Activated CD4-positive, alpha-beta memory T cell treated with anti-CD3 and anti-CD28 coated beads for 36 hours (primary cell): ENCODE data around the gene UTP14A. TPM values are rescaled to one million over a fixed set of nuclear protein-coding genes. Genes with fewer than 3 reads are reported as not detected.

Experiments used
- CTCF ChIA-PET: fragments of 350-600 bp; sonication (Branson Sonifier 250); formaldehyde crosslinking; loops from one replicate; lab custom pipeline; 2021; ENCODE audit warnings: antibody characterized with exemption, inconsistent platforms; lab: Charles Lee
- POLR2A ChIA-PET: fragments of 350-600 bp; sonication (Branson Sonifier 250); formaldehyde crosslinking; loops from one replicate; lab custom pipeline; 2021; ENCODE audit warnings: antibody characterized with exemption; lab: Charles Lee
- DNase-seq: peaks from one replicate; pipeline ENCODE4 v3.0.0-alpha.2; 2020
- H3K27ac Mint-ChIP-seq: one replicate; pipeline ENCODE4 v1.8.0; 2021; ENCODE audit warnings: mixed read lengths
- H3K27me3 Mint-ChIP-seq: one replicate; pipeline ENCODE4 v1.8.0; 2021; ENCODE audit warnings: mixed read lengths
- H3K36me3 Mint-ChIP-seq: one replicate; pipeline ENCODE4 v1.8.0; 2021; ENCODE audit warnings: mixed read lengths
- H3K4me1 Mint-ChIP-seq: one replicate; pipeline ENCODE4 v1.8.0; 2021; ENCODE audit warnings: low read depth, mixed read lengths
- H3K4me3 Mint-ChIP-seq: one replicate; pipeline ENCODE4 v1.8.0; 2021; ENCODE audit warnings: mild to moderate bottlenecking, mixed read lengths
- H3K9me3 Mint-ChIP-seq: one replicate; pipeline ENCODE4 v1.8.0; 2021; ENCODE audit warnings: mixed read lengths
- intact Hi-C: fragments of 100-400 bp; cut with micrococcal nuclease; formaldehyde crosslinking; loops from one replicate; pipeline ENCODE4 v1.15.1; 2023
- total RNA-seq, 2 experiments: library from RNA; stranded (reverse); gene quantifications; one replicate each; pipeline ENCODE4 v1.2.3, GENCODE V29; 2021

Gene UTP14A
- total RNA-seq, 2 experiments from 2014 or later = 29.9 to 31.7 TPM

DNA sequence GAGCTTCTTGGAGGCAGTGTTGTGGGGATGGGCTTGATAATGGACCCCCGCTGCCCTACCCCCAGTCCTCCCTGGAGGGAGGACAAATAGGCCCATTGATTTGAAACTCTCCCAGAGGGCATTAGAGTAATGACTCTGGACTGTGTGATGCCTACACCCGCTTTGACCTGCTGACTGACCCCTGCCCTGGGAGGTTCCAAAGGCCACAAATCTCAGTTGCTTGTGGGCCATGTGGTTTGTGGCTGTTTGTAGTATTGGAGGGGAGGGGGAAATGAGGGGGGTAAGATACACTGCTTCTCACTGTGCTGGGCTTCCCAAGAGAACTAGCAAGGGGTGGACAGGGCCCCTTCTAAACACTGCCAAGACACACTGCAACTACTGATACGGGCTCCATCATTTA lies 48.8 kb downstream of the UTP14A start:
- DNase-seq = no peak
- intact Hi-C loops = no loop called here
- CTCF ChIA-PET = no interaction called here
- H3K27ac Mint-ChIP-seq = no peak overlapping the region
- H3K4me1 Mint-ChIP-seq = peaks cover 14% of the 10 kb centered on the region
- POLR2A ChIA-PET = no interaction called here
- H3K4me3 Mint-ChIP-seq = no peak overlapping the region
- H3K36me3 Mint-ChIP-seq = peaks cover 3% of the 10 kb centered on the region
- no peaks in the 10 kb centered on the region for H3K9me3 Mint-ChIP-seq
- H3K27me3 Mint-ChIP-seq = peaks cover 2% of the 10 kb centered on the region

DNA sequence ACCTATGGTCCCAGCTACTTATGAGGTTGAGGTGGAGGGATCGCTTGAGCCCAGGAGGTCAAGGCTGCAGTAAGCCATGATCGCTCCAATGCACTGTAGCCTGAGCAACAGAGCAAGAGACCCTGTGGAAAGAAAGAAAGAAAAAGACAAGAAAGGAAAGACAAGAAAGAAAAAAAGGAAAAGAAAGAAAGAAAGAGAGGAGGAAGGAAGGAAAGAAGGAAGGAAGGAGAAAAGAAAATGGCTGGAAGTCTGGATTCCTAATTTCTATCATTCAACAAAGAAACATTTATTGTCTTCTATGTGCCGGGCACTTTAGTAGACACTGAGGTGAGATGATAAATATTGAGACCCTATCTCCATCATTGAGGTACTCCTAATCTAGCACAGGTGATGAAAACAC lies 49.7 kb downstream of the UTP14A start:
- intact Hi-C loops = no loop called here
- peaks cover 14% of the 10 kb centered on the region for H3K4me1 Mint-ChIP-seq
- no peak overlapping the region for H3K4me3 Mint-ChIP-seq
- no peak overlapping the region for H3K27ac Mint-ChIP-seq
- ChIA-PET POLR2A (no interaction called here), CTCF (no interaction called here)
- no peaks in the 10 kb centered on the region for H3K9me3 Mint-ChIP-seq
- H3K27me3 Mint-ChIP-seq = peaks cover 2% of the 10 kb centered on the region
- peaks cover 3% of the 10 kb centered on the region for H3K36me3 Mint-ChIP-seq
- DNase-seq = no peak

DNA sequence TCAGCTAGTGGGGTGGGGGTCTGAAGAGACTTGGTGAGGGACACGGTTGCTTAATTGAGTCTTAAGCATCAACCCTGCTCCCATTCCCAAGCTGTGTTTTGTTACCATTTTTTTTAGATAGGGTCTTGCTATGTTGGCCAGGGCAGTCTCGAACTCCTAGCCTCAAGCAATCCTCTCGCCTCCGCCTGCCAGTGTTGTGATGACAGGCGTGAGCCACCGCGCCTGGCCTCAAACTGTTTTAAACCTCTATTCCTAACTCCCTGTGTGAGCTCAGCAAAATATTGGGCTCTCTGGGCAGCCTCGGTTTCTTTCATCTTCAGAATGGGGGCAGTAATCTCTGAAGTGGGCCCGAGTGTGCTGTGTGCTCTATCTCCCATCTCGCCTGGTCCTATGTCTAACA lies 50.2 kb downstream of the UTP14A start:
- ChIA-PET CTCF (no interaction called here), POLR2A (no interaction called here)
- Mint-ChIP-seq H3K27ac (no peak overlapping the region), H3K4me3 (no peak overlapping the region), H3K9me3 (no peaks in the 10 kb centered on the region), H3K4me1 (peaks cover 14% of the 10 kb centered on the region), H3K36me3 (peaks cover 3% of the 10 kb centered on the region), H3K27me3 (peaks cover 2% of the 10 kb centered on the region)
- no peak for DNase-seq
- intact Hi-C loops = no loop called here

DNA sequence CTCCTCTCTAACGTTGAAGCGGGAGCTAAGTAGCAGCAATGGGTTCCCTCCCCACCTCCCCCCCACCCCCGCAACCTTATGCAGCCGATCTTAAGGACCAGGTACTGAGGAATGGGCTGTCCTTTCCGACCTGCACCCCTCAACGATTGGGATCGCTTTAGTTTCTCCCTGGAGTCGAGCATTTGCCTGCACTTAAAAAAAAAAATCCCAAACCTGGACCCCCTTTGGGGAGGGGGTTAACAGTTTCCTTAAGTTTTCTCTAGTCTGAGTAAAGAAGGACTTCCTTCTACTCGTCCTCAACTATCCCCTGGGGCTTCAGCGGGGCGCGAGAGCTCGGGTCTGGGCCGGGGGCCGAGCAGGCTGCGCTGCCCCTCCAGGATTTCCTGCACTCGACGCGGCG lies 50.8 kb downstream of the UTP14A start:
- CTCF ChIA-PET = no interaction called here
- intact Hi-C loops = no loop called here
- no peaks in the 10 kb centered on the region for H3K9me3 Mint-ChIP-seq
- peak overlapping the region; percentile 59 for H3K4me3 Mint-ChIP-seq
- H3K36me3 Mint-ChIP-seq = peaks cover 3% of the 10 kb centered on the region
- H3K27ac Mint-ChIP-seq = no peak overlapping the region
- H3K4me1 Mint-ChIP-seq = peaks cover 20% of the 10 kb centered on the region
- no peak for DNase-seq
- peaks cover 2% of the 10 kb centered on the region for H3K27me3 Mint-ChIP-seq
- POLR2A ChIA-PET = no interaction called here

DNA sequence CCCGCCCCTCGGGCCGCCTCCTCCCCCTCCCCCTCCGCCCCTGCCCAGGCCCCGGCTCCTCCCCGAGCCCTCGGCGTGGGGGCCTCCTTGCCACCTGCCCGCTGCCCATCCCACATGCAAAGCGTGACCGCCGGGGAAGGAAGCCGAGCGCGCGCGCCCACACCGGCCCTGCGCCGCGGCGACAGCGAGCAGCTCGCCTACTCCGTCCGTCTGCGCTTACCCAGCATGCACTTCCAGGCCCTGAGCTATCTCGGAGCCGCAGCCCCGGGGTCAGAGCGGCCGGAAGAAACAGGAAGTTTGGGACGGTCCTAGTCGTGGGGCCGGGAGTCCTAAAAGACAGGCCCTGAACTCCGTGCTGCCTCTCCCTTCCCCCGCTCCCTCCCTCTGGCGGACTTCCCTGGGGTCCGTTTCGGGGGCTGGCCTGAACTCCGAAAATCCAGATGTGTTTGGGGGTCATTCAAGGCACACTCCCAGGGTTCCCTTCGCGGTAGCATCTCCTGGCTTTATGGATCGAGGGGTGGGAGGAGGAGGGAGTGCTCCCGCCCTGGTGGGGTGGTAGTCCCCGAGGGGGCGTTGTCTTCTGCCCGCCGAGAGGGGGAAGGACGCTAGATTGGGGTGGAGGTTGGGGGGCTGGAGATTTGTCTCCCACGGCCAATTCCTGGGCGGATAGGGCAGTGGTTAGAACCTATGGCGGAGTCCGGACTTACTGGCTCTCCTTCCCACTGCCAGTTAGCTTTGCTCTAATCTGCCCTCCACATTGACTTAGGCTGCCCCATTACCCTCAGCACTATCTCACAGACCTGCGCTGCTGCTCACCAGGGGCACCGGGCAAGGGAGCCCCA lies 51.5 kb downstream of the UTP14A start:
- Mint-ChIP-seq H3K4me3 (peak overlapping the region; percentile 68), H3K27ac (peak overlapping the region; percentile 54), H3K4me1 (peaks cover 22% of the 10 kb centered on the region), H3K27me3 (peaks cover 2% of the 10 kb centered on the region), H3K36me3 (peaks cover 3% of the 10 kb centered on the region), H3K9me3 (no peaks in the 10 kb centered on the region)
- DNase-seq = peak; percentile 73
- intact Hi-C loops = no loop called here
- ChIA-PET POLR2A (no interaction called here), CTCF (no interaction called here)

DNA sequence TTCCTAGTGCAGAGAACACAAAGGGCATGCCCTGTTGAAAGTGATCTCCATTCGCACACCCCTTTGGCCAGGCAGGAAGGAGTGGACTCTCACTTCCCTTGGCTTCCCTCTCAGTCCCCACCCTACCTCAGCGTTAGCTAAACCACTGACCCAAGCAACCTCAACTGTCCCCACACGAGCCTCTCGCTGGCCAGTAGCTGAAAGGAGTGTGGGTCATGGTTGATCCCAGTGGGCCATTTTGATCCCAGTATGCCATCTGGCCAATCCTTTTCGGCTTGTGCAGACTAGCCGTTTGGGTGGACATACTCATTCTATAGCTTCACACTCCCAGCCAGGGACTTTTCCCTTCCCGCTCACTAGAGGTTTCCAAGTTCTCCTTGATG lies 52.1 kb downstream of the UTP14A start:
- POLR2A ChIA-PET = no interaction called here
- H3K4me3 Mint-ChIP-seq = peak overlapping the region; percentile 68
- H3K36me3 Mint-ChIP-seq = no peaks in the 10 kb centered on the region
- peaks cover 18% of the 10 kb centered on the region for H3K4me1 Mint-ChIP-seq
- intact Hi-C loops = no loop called here
- CTCF ChIA-PET = no interaction called here
- no peak for DNase-seq
- no peak overlapping the region for H3K27ac Mint-ChIP-seq
- H3K27me3 Mint-ChIP-seq = no peaks in the 10 kb centered on the region
- H3K9me3 Mint-ChIP-seq = no peaks in the 10 kb centered on the region

DNA sequence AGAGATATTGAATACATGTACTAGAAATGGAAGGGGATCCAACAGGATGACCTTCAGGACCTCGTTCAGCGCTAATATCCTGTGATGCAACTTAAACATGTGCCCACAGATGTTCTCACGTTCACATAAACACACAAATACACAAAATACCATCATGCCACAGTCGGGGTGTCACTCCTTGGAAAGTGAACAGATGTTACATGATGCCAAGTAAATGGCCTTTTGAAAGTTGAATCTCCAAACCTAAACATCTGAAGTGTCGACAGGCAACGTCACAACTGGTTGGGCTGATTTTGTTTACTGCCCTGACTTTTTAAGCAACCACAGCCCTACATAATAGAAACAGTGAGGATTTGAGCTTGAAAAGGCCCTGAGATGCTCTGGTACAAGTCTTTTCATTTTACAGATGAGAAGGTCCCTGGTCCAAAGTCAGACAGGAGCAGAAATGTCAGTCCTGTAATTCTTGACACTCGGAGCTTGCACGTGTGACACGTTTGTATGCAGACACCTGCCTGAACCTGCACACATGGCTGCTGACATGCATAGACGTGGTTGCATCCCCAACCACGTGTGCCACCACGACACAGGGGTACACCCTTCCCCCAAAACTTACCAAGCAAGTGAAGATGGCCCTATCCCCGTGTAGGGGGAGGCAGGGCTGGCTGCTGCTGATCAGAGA lies 53.0 kb downstream of the UTP14A start:
- CTCF ChIA-PET = no interaction called here
- POLR2A ChIA-PET = no interaction called here
- Mint-ChIP-seq H3K27ac (no peak overlapping the region), H3K4me1 (peaks cover 18% of the 10 kb centered on the region), H3K4me3 (no peak overlapping the region), H3K27me3 (no peaks in the 10 kb centered on the region), H3K36me3 (no peaks in the 10 kb centered on the region), H3K9me3 (no peaks in the 10 kb centered on the region)
- no peak for DNase-seq
- intact Hi-C loops = no loop called here

DNA sequence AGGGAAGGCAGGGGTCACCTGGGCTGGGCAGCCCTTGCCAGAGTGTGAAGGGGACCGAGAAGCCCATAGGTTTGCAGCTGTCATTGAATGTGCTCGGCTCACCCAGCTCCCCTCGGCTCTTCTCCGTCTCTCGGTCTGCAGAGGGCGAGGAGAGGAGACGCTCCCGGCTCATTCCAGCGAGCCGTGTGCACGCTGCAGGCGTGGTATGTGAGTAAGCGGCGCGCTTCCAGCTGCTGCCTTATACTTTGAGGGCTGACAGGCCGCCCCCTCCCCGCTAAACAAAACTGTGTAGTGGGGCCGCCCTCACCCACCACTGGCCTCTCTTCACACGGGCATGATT lies 53.5 kb downstream of the UTP14A start:
- intact Hi-C loops = no loop called here
- H3K36me3 Mint-ChIP-seq = no peaks in the 10 kb centered on the region

DNA sequence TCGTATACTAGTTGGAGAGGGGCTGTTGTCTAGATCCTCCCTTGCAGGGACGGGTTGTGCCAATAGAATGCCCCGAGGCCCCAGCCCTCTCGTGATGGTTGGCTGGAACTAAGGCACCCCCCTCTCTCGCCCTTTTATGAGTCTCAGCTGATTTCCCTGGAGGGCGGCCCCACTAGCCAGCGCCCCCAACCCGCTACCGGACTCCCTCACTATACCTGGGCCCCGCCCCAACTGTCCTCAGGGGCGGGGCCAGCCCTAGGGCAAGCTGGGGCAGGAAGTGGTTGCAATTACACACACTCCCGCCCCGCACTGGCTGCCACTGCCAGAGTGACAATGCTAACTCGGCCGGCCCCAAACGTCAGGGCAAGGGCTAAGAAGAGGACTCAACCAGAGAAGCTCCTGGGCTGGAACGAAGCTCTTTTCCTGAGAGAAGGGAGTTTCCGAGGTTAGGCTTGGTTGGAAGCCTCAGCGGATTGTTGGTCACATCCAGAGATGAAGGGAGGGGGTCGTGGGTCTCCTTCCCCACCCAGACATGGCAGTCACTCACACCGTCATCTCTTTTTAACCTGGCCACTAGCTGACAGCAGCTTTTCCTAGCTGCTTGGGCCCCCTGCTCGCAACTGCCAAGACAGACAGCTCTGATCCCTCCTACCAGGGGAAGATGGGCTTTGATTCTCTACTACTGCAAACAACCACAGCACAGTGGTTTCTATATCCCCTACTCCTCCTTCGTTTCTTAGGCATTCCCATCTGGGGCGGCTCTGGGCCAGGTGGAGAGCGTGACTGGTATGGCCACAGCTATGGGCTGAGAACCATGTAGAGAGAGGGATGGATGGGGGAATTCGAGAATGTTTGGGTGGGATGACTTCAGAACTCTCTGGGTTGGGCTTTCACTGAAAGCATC lies 55.5 kb downstream of the UTP14A start:
- Mint-ChIP-seq H3K9me3 (no peaks in the 10 kb centered on the region), H3K27ac (peak overlapping the region; percentile 83), H3K27me3 (no peaks in the 10 kb centered on the region), H3K36me3 (no peaks in the 10 kb centered on the region), H3K4me3 (peak overlapping the region; percentile 73), H3K4me1 (peaks cover 18% of the 10 kb centered on the region)
- DNase-seq = peak; percentile 85
- POLR2A ChIA-PET = interaction anchor here (1.3 kb wide), 1 partner anchor 11 kb away, joined by 3 read pairs; no protein-coding TSS in a partner anchor
- CTCF ChIA-PET = interaction anchor here (0.6 to 1.4 kb wide), 4 partner anchors 18 to 99 kb away, joined by 3 to 4 read pairs (median 3); no protein-coding TSS in a partner anchor
- intact Hi-C loops = loop anchor here (1.0 kb wide), 1 partner anchor 21 kb away; the partner anchor contains the start of gene BCORL1

More for the DNA sequence above, 53.5 kb downstream of the UTP14A start:
- Mint-ChIP-seq H3K4me3 (no peak overlapping the region), H3K27ac (no peak overlapping the region), H3K27me3 (no peaks in the 10 kb centered on the region), H3K9me3 (no peaks in the 10 kb centered on the region), H3K4me1 (peaks cover 18% of the 10 kb centered on the region)
- ChIA-PET POLR2A (no interaction called here), CTCF (no interaction called here)
- no peak for DNase-seq

DNA sequence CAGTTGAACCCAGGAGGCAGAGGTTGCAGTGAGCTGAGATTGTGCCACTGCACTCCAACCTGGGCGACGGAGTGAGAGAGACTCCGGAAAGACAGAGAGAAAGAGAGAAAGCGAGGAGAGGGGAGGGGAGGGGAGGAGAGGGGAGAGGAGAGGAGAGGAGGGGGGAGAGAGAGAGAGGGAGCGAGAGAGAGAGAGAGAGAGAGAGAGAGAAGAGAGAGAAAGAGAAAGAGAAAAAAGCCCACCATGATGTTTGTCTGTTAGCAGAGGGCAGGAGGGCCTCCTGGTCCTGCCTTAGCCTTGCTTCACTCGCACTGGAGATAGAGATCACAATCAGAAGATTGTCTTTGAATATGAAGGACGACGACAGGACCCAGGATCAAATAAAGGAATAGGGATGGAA lies 57.8 kb downstream of the UTP14A start:
- no peaks in the 10 kb centered on the region for H3K27me3 Mint-ChIP-seq
- DNase-seq = no peak
- peaks cover 8% of the 10 kb centered on the region for H3K4me1 Mint-ChIP-seq
- ChIA-PET CTCF (interaction anchor here (1.0 kb wide), 1 partner anchor 38 kb away, joined by 3 read pairs; no protein-coding TSS in a partner anchor), POLR2A (no interaction called here)
- no peaks in the 10 kb centered on the region for H3K36me3 Mint-ChIP-seq
- no peaks in the 10 kb centered on the region for H3K9me3 Mint-ChIP-seq
- H3K27ac Mint-ChIP-seq = no peak overlapping the region
- intact Hi-C loops = no loop called here
- H3K4me3 Mint-ChIP-seq = no peak overlapping the region

DNA sequence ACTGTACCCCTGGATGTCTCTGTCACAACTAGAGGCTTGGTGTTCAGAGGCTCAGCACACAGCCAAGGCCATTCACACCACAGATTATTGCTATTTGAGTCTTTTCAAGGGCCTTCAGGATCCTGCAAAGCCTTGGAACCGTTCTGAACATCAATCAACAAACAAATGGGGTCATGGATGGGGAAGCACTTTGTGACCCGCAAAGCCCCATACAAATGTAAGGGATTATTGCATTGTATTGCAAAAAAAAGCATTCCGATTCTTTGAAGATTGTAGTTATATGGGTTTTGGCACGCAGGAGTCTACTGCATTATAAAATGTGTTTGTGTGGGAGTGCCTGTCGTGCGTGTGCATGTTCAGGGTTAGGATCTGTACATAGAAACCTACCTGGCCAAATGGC lies 59.2 kb downstream of the UTP14A start:
- H3K4me1 Mint-ChIP-seq = peaks cover 8% of the 10 kb centered on the region
- POLR2A ChIA-PET = no interaction called here
- no peak overlapping the region for H3K4me3 Mint-ChIP-seq
- H3K27me3 Mint-ChIP-seq = no peaks in the 10 kb centered on the region
- CTCF ChIA-PET = no interaction called here
- DNase-seq = no peak
- no peaks in the 10 kb centered on the region for H3K9me3 Mint-ChIP-seq
- intact Hi-C loops = no loop called here
- H3K27ac Mint-ChIP-seq = no peak overlapping the region
- no peaks in the 10 kb centered on the region for H3K36me3 Mint-ChIP-seq

DNA sequence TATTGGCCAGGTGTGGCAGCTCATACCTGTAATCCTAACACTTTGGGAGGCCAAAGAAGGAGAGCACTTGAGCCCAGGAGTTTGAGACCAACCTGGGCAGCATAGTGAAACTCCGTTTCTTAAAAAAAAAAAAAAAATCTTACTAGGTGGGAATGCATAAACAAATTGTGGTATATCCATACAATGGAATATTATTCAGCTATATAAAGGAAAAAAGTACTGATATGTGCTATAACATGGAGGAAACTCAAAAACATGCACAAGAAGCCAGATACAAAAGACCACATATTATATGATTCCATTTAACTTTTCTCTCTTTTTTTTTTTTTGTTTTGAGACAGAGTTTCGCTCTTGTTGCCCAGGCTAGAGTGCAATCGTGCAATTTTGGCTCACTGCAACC lies 63.0 kb downstream of the UTP14A start:
- ChIA-PET POLR2A (no interaction called here), CTCF (interaction anchor here (0.7 kb wide), 1 partner anchor 351 kb away, joined by 3 read pairs; no protein-coding TSS in a partner anchor)
- no peaks in the 10 kb centered on the region for H3K27me3 Mint-ChIP-seq
- no peak for DNase-seq
- intact Hi-C loops = no loop called here
- no peak overlapping the region for H3K27ac Mint-ChIP-seq
- H3K4me3 Mint-ChIP-seq = no peak overlapping the region
- H3K36me3 Mint-ChIP-seq = no peaks in the 10 kb centered on the region
- no peaks in the 10 kb centered on the region for H3K9me3 Mint-ChIP-seq
- H3K4me1 Mint-ChIP-seq = no peaks in the 10 kb centered on the region
